HepG2 (cell line): ENCODE measurements around the gene ZBTB46. TPM values are rescaled to one million over a fixed set of nuclear protein-coding genes. Genes with fewer than 3 reads are reported as not detected.

Experiments
- GATA4 ChIP-seq: sonication (generic); IDR thresholded peaks from 2 replicates; pipeline ENCODE4 v1.6.1; 2016; ENCODE audit warnings: antibody characterized with exemption, low read depth, borderline replicate concordance
- JARID2 ChIP-seq: sonication (generic); formaldehyde crosslinking; IDR thresholded peaks from 2 replicates; pipeline ENCODE4 v1.8.1; 2023; ENCODE audit warnings: missing genetic modification reagents, inconsistent platforms; ENCODE audit not compliant: insufficient replicate concordance
- MAFK ChIP-seq, 2 experiments: IDR thresholded peaks in 1 of 2; conservative IDR thresholded peaks in 1 of 2; 2 replicates each; pipeline ENCODE4 v1.6.1; 2011; ENCODE audit warnings: improper control_type of control experiment in 2 of 2, low read length in 2 of 2
- MYNN ChIP-seq: sonication (generic); formaldehyde crosslinking; IDR thresholded peaks from 2 replicates; pipeline ENCODE4 v1.4.0; 2020; ENCODE audit warnings: mild to moderate bottlenecking, low read depth, missing genetic modification reagents
- RXRB ChIP-seq: IDR thresholded peaks from 2 replicates; pipeline ENCODE4 v1.6.1; 2016; ENCODE audit warnings: borderline replicate concordance, missing genetic modification reagents, missing compliant biosample characterization
- SMAD9 ChIP-seq: sonication (generic); formaldehyde crosslinking; IDR thresholded peaks from 2 replicates; pipeline ENCODE4 v1.5.1; 2020; ENCODE audit warnings: mild to moderate bottlenecking, missing genetic modification reagents
- SMARCE1 ChIP-seq: fragments of 450-650 bp; IDR thresholded peaks from 2 replicates; pipeline ENCODE4 v1.6.1; 2017; ENCODE audit warnings: borderline replicate concordance
- SRSF1 ChIP-seq: fragments of 200-400 bp; formaldehyde crosslinking; optimal IDR thresholded peaks from 2 replicates; pipeline ENCODE3; 2017; ENCODE audit warnings: mild to moderate bottlenecking, low read depth, low read length, moderate library complexity
- STAT5B ChIP-seq: sonication (generic); formaldehyde crosslinking; IDR thresholded peaks from 2 replicates; pipeline ENCODE4 v1.4.0; 2020; ENCODE audit warnings: missing genetic modification reagents
- ZNF136 ChIP-seq: sonication (generic); formaldehyde crosslinking; IDR thresholded peaks from 2 replicates; pipeline ENCODE4 v1.8.1; 2022; ENCODE audit warnings: low read depth, mild to moderate bottlenecking, moderate library complexity, missing genetic modification reagents
- ZNF350 ChIP-seq: sonication (generic); formaldehyde crosslinking; IDR thresholded peaks from 2 replicates; pipeline ENCODE4 v1.4.0; 2020; ENCODE audit warnings: mild to moderate bottlenecking, low read depth, missing genetic modification reagents, borderline replicate concordance
- ZNF546 ChIP-seq: sonication (generic); formaldehyde crosslinking; conservative IDR thresholded peaks from 2 replicates; pipeline ENCODE4 v1.8.1; 2023; ENCODE audit warnings: mild to moderate bottlenecking, missing genetic modification reagents
- ZNF598 ChIP-seq: sonication (generic); formaldehyde crosslinking; IDR thresholded peaks from 2 replicates; pipeline ENCODE4 v1.5.1; 2020; ENCODE audit warnings: mild to moderate bottlenecking, missing genetic modification reagents, borderline replicate concordance
- ZNF619 ChIP-seq: sonication (generic); formaldehyde crosslinking; IDR thresholded peaks from 2 replicates; pipeline ENCODE4 v1.4.0; 2020; ENCODE audit warnings: mild to moderate bottlenecking, missing genetic modification reagents
- ZNF879 ChIP-seq: sonication (generic); formaldehyde crosslinking; IDR thresholded peaks from 2 replicates; pipeline ENCODE4 v1.8.1; 2023; ENCODE audit warnings: missing genetic modification reagents
- ZZZ3 ChIP-seq: sonication (generic); formaldehyde crosslinking; IDR thresholded peaks from 2 replicates; pipeline ENCODE4 v1.4.0; 2020; ENCODE audit warnings: missing genetic modification reagents, mild to moderate bottlenecking, borderline replicate concordance
- polyA plus RNA-seq, 8 experiments: library from polyadenylated mRNA; depleted of rRNA in 3 of 8; stranded (reverse) in 7 of 8; unstranded in 1 of 8; fragments of >200 nt; fragmentation: Illumina TruSeq in 4 of 8; extraction: Trizol in 4 of 8; gene quantifications; 2 replicates each; pipeline versions ENCODE4 v1.2.1 to v1.2.3, GENCODE V29; 2011 to 2016; ENCODE audit warnings: low read depth in 4 of 8, missing spikeins in 1 of 8, mixed read lengths in 1 of 8; ENCODE audit not compliant: insufficient read depth in 1 of 8
- total RNA-seq, 5 experiments: library from RNA; depleted of rRNA; stranded (reverse); fragments of >200 nt; fragmentation: Illumina TruSeq; extraction: Trizol; gene quantifications; 2 replicates each; pipeline ENCODE4 v1.2.3, GENCODE V29; 2016; ENCODE audit warnings: low read depth in 1 of 5
- TF ChIP-seq, protein P1 (sequence below): sonication (generic); formaldehyde crosslinking; IDR thresholded peaks from 2 replicates; pipeline ENCODE4 v1.9.0; 2021; ENCODE audit warnings: mild to moderate bottlenecking, missing genetic modification reagents
- TF ChIP-seq, protein P2 (sequence below): IDR thresholded peaks from 2 replicates; pipeline ENCODE4 v1.6.1; 2016; ENCODE audit warnings: low read depth, borderline replicate concordance
- TF ChIP-seq, protein P3 (sequence below): sonication (generic); formaldehyde crosslinking; IDR thresholded peaks from 2 replicates; pipeline ENCODE4 v1.4.0; 2020; ENCODE audit warnings: missing genetic modification reagents, borderline replicate concordance
- TF ChIP-seq, protein P4 (sequence below): sonication (generic); IDR thresholded peaks from 2 replicates; pipeline ENCODE4 v1.6.1; 2016; ENCODE audit warnings: low read depth, borderline replicate concordance
- TF ChIP-seq, protein P5 (sequence below): sonication (generic); formaldehyde crosslinking; IDR thresholded peaks from 2 replicates; pipeline ENCODE4 v1.4.0; 2020; ENCODE audit warnings: mild to moderate bottlenecking, low read depth, missing genetic modification reagents

Gene ZBTB46
- total and polyA plus RNA-seq, 2 of the 13 experiments (the other 11 are each of a cell fraction or from before 2014, with no cell fraction given), result 1.6 to 13.5 TPM

DNA sequence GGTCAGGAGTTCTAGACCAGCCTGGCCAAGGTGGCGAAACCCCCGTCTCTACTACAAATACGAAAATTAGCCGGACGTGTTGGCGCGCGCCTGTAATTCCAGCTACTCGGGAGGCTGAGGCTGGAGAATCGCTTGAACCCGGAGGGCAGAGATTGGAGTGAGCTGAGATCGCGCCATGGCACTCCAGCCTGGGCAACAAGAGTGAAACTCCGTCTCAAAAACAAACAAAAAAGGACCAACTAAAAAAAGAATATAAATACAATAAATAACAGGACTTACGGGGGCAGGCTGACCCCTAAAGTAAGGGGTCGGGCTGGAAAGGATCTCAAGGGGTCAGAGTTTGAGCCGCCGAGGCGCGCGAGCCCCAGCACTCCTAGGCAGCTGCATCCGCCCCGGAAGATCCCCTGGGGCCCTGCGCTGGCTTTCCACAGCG lies 33.5 kb upstream of the ZBTB46 start (continued):
- TF ChIP-seq, protein P1, sequence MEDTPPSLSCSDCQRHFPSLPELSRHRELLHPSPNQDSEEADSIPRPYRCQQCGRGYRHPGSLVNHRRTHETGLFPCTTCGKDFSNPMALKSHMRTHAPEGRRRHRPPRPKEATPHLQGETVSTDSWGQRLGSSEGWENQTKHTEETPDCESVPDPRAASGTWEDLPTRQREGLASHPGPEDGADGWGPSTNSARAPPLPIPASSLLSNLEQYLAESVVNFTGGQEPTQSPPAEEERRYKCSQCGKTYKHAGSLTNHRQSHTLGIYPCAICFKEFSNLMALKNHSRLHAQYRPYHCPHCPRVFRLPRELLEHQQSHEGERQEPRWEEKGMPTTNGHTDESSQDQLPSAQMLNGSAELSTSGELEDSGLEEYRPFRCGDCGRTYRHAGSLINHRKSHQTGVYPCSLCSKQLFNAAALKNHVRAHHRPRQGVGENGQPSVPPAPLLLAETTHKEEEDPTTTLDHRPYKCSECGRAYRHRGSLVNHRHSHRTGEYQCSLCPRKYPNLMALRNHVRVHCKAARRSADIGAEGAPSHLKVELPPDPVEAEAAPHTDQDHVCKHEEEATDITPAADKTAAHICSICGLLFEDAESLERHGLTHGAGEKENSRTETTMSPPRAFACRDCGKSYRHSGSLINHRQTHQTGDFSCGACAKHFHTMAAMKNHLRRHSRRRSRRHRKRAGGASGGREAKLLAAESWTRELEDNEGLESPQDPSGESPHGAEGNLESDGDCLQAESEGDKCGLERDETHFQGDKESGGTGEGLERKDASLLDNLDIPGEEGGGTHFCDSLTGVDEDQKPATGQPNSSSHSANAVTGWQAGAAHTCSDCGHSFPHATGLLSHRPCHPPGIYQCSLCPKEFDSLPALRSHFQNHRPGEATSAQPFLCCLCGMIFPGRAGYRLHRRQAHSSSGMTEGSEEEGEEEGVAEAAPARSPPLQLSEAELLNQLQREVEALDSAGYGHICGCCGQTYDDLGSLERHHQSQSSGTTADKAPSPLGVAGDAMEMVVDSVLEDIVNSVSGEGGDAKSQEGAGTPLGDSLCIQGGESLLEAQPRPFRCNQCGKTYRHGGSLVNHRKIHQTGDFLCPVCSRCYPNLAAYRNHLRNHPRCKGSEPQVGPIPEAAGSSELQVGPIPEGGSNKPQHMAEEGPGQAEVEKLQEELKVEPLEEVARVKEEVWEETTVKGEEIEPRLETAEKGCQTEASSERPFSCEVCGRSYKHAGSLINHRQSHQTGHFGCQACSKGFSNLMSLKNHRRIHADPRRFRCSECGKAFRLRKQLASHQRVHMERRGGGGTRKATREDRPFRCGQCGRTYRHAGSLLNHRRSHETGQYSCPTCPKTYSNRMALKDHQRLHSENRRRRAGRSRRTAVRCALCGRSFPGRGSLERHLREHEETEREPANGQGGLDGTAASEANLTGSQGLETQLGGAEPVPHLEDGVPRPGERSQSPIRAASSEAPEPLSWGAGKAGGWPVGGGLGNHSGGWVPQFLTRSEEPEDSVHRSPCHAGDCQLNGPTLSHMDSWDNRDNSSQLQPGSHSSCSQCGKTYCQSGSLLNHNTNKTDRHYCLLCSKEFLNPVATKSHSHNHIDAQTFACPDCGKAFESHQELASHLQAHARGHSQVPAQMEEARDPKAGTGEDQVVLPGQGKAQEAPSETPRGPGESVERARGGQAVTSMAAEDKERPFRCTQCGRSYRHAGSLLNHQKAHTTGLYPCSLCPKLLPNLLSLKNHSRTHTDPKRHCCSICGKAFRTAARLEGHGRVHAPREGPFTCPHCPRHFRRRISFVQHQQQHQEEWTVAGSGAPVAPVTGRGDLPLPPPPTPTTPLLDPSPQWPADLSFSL (CRISPR knock-in tag), result peak; percentile 34; the same call in 1 of the 2 replicates
- TF ChIP-seq JARID2 (CRISPR knock-in tag) (no peak), ZNF619 (no peak), SRSF1 (peak; percentile 6), ZNF546 (no peak), STAT5B (CRISPR knock-in tag) (no peak), ZNF350 (CRISPR knock-in tag) (no peak), ZNF136 (CRISPR knock-in tag) (peak; percentile 71; the same call in 1 of the 2 replicates), ZNF879 (CRISPR knock-in tag) (no peak), GATA4 (no peak), ZNF598 (CRISPR knock-in tag) (peak; percentile 52), MYNN (CRISPR knock-in tag) (no peak), SMAD9 (CRISPR knock-in tag) (peak; percentile 67; the same call in 1 of the 2 replicates), ZZZ3 (CRISPR knock-in tag) (no peak), SMARCE1 (no peak), MAFK (conservative IDR thresholded peaks at IDR 0.05 in 1 of 2, IDR thresholded peaks at IDR 0.05 in 1 of 2; ENCODE audit: low read length in 2 of 2) (no peak), RXRB (CRISPR knock-in tag) (no peak)
- TF ChIP-seq, protein P2, sequence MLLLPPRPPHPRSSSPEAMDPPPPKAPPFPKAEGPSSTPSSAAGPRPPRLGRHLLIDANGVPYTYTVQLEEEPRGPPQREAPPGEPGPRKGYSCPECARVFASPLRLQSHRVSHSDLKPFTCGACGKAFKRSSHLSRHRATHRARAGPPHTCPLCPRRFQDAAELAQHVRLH (CRISPR knock-in tag), result no peak
- TF ChIP-seq, protein P3, sequence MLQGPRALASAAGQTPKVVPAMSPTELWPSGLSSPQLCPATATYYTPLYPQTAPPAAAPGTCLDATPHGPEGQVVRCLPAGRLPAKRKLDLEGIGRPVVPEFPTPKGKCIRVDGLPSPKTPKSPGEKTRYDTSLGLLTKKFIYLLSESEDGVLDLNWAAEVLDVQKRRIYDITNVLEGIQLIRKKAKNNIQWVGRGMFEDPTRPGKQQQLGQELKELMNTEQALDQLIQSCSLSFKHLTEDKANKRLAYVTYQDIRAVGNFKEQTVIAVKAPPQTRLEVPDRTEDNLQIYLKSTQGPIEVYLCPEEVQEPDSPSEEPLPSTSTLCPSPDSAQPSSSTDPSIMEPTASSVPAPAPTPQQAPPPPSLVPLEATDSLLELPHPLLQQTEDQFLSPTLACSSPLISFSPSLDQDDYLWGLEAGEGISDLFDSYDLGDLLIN, result peak; percentile 86; the same call in 1 of the 2 replicates
- TF ChIP-seq, protein P4, sequence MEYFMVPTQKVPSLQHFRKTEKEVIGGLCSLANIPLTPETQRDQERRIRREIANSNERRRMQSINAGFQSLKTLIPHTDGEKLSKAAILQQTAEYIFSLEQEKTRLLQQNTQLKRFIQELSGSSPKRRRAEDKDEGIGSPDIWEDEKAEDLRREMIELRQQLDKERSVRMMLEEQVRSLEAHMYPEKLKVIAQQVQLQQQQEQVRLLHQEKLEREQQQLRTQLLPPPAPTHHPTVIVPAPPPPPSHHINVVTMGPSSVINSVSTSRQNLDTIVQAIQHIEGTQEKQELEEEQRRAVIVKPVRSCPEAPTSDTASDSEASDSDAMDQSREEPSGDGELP, result no peak
- TF ChIP-seq, protein P5, sequence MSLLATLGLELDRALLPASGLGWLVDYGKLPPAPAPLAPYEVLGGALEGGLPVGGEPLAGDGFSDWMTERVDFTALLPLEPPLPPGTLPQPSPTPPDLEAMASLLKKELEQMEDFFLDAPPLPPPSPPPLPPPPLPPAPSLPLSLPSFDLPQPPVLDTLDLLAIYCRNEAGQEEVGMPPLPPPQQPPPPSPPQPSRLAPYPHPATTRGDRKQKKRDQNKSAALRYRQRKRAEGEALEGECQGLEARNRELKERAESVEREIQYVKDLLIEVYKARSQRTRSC, result no peak; the same call in 1 of the 2 replicates
